HCT116 (cell line): Measurements from ENCODE around the gene TREM1. TPM values are rescaled to one million over a fixed set of nuclear protein-coding genes. Genes with fewer than 3 reads are reported as not detected.

Experiments used
- ATAC-seq: fragments of 200-7000 bp; cut with Tn5 transposase; 2 replicates; pipeline ENCODE4 v1.9.1; 2020; ENCODE audit warnings: mild to moderate bottlenecking, moderate library complexity
- BruUV-seq: library from RNA; stranded (reverse); fragments of 400-500 nt; replicated peaks from 2 replicates; lab custom pipeline; 2021; lab: Mats Ljungman, UMichigan
- CTCF ChIA-PET: fragments of 300-600 bp; sonication (Branson Sonifier 250); formaldehyde crosslinking; loops from one replicate; lab custom pipeline; 2021; ENCODE audit warnings: antibody characterized with exemption; lab: Charles Lee
- POLR2A ChIA-PET: fragments of 300-600, 350-600 bp; sonication (Branson Sonifier 250); formaldehyde crosslinking; loops from one replicate; lab custom pipeline; 2021; ENCODE audit warnings: antibody characterized with exemption; lab: Charles Lee
- RAD21 ChIA-PET, 2 experiments: fragments of 300-600 bp; sonication (Branson Sonifier 250); formaldehyde crosslinking; loops; one replicate each; lab custom pipeline; 2023; ENCODE audit warnings: low total read pairs in 2 of 2; ENCODE audit not compliant: uncharacterized antibody in 2 of 2, unreplicated experiment in 2 of 2, low non-redundant PET in 1 of 2; lab: Charles Lee
- DNase-seq: peaks from one replicate; pipeline ENCODE4 v3.0.0-alpha.2; 2010; ENCODE audit warnings: low read depth, low spot score
- H2AFZ ChIP-seq: fragments of 200-600 bp; shearing (Covaris generic), sonication (generic); 2 replicates; pipeline ENCODE4 v1.6.1; 2017; ENCODE audit warnings: low read depth, mixed run types, mixed read lengths, antibody characterized with exemption, low read length; ENCODE audit not compliant: poor library complexity, severe bottlenecking
- H3K27ac ChIP-seq: 2 replicates; pipeline ENCODE4 v1.5.1; 2012; ENCODE audit warnings: low read depth, low read length
- H3K27me3 ChIP-seq: fragments of 200-600 bp; sonication (generic); 2 replicates; pipeline ENCODE4 v1.6.1; 2016; ENCODE audit warnings: mixed run types, low read length, mixed read lengths; ENCODE audit not compliant: insufficient read depth
- H3K36me3 ChIP-seq, 2 experiments: fragments of 200-500 bp in 1 of 2; fragments of 200-600 bp in 1 of 2; sonication (Bioruptor generic) in 1 of 2; sonication (generic) in 1 of 2; 2 replicates each; pipeline versions ENCODE4 v1.5.1 to v1.6.1; 2014 to 2016; ENCODE audit warnings: low read length in 2 of 2, inconsistent platforms in 1 of 2, mixed read lengths in 1 of 2, mixed run types in 1 of 2; ENCODE audit not compliant: insufficient read depth in 2 of 2, control insufficient read depth in 1 of 2
- H3K4me1 ChIP-seq, 2 experiments: fragments of 200-600 bp in 1 of 2; sonication (generic) in 1 of 2; 2 replicates each; pipeline versions ENCODE4 v1.5.1 to v1.6.1; 2012 to 2017; ENCODE audit warnings: low read length in 2 of 2, inconsistent platforms in 1 of 2, mild to moderate bottlenecking in 1 of 2, mixed read lengths in 1 of 2, mixed run types in 1 of 2, moderate library complexity in 1 of 2; ENCODE audit not compliant: insufficient read depth in 2 of 2, control insufficient read depth in 1 of 2
- H3K4me2 ChIP-seq: fragments of 200-600 bp; sonication (generic); 2 replicates; pipeline ENCODE4 v1.6.1; 2017; ENCODE audit warnings: mixed run types, low read length, mixed read lengths
- H3K4me3 ChIP-seq, 2 experiments: fragments of 200-600 bp in 1 of 2; sonication (generic) in 1 of 2; replicated peaks in 1 of 2; 2 replicates each; pipeline ENCODE4 v1.5.1; 2011 to 2016; ENCODE audit warnings: low read length in 2 of 2, control low read depth in 1 of 2, low read depth in 1 of 2, mild to moderate bottlenecking in 1 of 2, mixed read lengths in 1 of 2, mixed run types in 1 of 2
- H3K79me2 ChIP-seq: fragments of 200-600 bp; sonication (generic); 2 replicates; pipeline ENCODE4 v1.6.1; 2017; ENCODE audit warnings: mild to moderate bottlenecking, mixed run types, low read length, moderate library complexity, mixed read lengths; ENCODE audit not compliant: insufficient read depth
- H3K9ac ChIP-seq: fragments of 200-600 bp; sonication (generic); 2 replicates; pipeline ENCODE4 v1.6.1; 2016; ENCODE audit warnings: low read length, mixed read lengths
- H3K9me2 ChIP-seq: fragments of 200-600 bp; sonication (generic), shearing (Covaris generic); 2 replicates; pipeline ENCODE4 v1.6.1; 2017; ENCODE audit warnings: mixed run types, mild to moderate bottlenecking, moderate library complexity; ENCODE audit not compliant: insufficient read depth
- H3K9me3 ChIP-seq, 2 experiments: fragments of 200-500 bp in 1 of 2; fragments of 200-600 bp in 1 of 2; sonication (Bioruptor generic) in 1 of 2; sonication (generic) in 1 of 2; 2 replicates each; pipeline ENCODE4 v1.6.1; 2014 to 2017; ENCODE audit warnings: low read length in 2 of 2, mixed read lengths in 2 of 2, inconsistent platforms in 1 of 2, low read depth in 1 of 2, mild to moderate bottlenecking in 1 of 2, mixed run types in 1 of 2, moderate library complexity in 1 of 2; ENCODE audit not compliant: control insufficient read depth in 1 of 2, insufficient read depth in 1 of 2
- H4K20me1 ChIP-seq: fragments of 200-600 bp; sonication (generic), shearing (Covaris generic); 2 replicates; pipeline ENCODE4 v1.6.1; 2017; ENCODE audit warnings: mixed run types, mild to moderate bottlenecking, moderate library complexity; ENCODE audit not compliant: insufficient read depth
- ATF3 ChIP-seq: IDR thresholded peaks from 2 replicates; pipeline ENCODE4 v1.6.1; 2012
- CBX3 ChIP-seq: IDR thresholded peaks from 2 replicates; pipeline ENCODE4 v1.6.1; 2012; ENCODE audit warnings: low read depth
- CTCF ChIP-seq, 3 experiments: fragments of 200-600 bp in 1 of 3; sonication (generic) in 1 of 3; IDR thresholded peaks in 2 of 3; conservative IDR thresholded peaks in 1 of 3; 2 replicates each; pipeline ENCODE4 v1.5.1; 2012 to 2017; ENCODE audit warnings: low read depth in 2 of 3, low read length in 2 of 3, antibody characterized with exemption in 1 of 3, borderline replicate concordance in 1 of 3, control low read depth in 1 of 3, mild to moderate bottlenecking in 1 of 3, mixed read lengths in 1 of 3, mixed run types in 1 of 3, moderate library complexity in 1 of 3; ENCODE audit not compliant: insufficient read depth in 1 of 3
- EGR1 ChIP-seq: IDR thresholded peaks from 2 replicates; pipeline ENCODE4 v1.6.1; 2012; ENCODE audit warnings: low read depth
- ELF1 ChIP-seq: IDR thresholded peaks from 2 replicates; pipeline ENCODE4 v1.6.1; 2012; ENCODE audit warnings: low read depth, borderline replicate concordance
- EZH2 ChIP-seq: fragments of 200-600 bp; sonication (generic); IDR thresholded peaks from 2 replicates; pipeline ENCODE4 v1.6.1; 2017; ENCODE audit warnings: antibody characterized with exemption, mixed run types
- EZH2phosphoT487 ChIP-seq: fragments of 200-600 bp; IDR thresholded peaks from 2 replicates; pipeline ENCODE4 v1.6.1; 2018; ENCODE audit warnings: antibody characterized with exemption, borderline replicate concordance
- FOSL1 ChIP-seq: IDR thresholded peaks from 2 replicates; pipeline ENCODE4 v1.6.1; 2012; ENCODE audit warnings: low read depth
- POLR2A ChIP-seq: IDR thresholded peaks from 2 replicates; pipeline ENCODE4 v1.7.0; 2011; ENCODE audit warnings: borderline replicate concordance; ENCODE audit not compliant: insufficient read depth, insufficient read length; ENCODE audit errors: extremely low read depth
- POLR2AphosphoS5 ChIP-seq: IDR thresholded peaks from 2 replicates; pipeline ENCODE4 v1.6.1; 2011; ENCODE audit warnings: mild to moderate bottlenecking, low read depth, low read length, moderate library complexity
- RAD21 ChIP-seq: IDR thresholded peaks from 2 replicates; pipeline ENCODE4 v1.6.1; 2012; ENCODE audit warnings: low read depth, mild to moderate bottlenecking
- REST ChIP-seq: IDR thresholded peaks from 2 replicates; pipeline ENCODE4 v1.6.1; 2012; ENCODE audit warnings: low read depth
- SIN3A ChIP-seq: IDR thresholded peaks from 2 replicates; pipeline ENCODE4 v1.6.1; 2012; ENCODE audit warnings: low read depth
- SP1 ChIP-seq: IDR thresholded peaks from 2 replicates; pipeline ENCODE4 v1.6.1; 2012; ENCODE audit warnings: low read depth
- YY1 ChIP-seq: IDR thresholded peaks from 2 replicates; pipeline ENCODE4 v1.6.1; 2011; ENCODE audit warnings: low read length, low read depth, moderate library complexity, mild to moderate bottlenecking; ENCODE audit not compliant: insufficient replicate concordance; ENCODE audit errors: extremely low read depth
- ZNF274 ChIP-seq: fragments of 200-500 bp; sonication (Bioruptor generic); IDR thresholded peaks from 2 replicates; pipeline ENCODE4 v1.6.1; 2014; ENCODE audit warnings: mild to moderate bottlenecking, low read depth, low read length, inconsistent platforms
- intact Hi-C: fragments of 100-400 bp; cut with micrococcal nuclease; formaldehyde crosslinking; loops from 2 replicates; pipeline ENCODE4 v1.10.0; 2022
- total RNA-seq: library from RNA; stranded (reverse); gene quantifications from one replicate; pipeline ENCODE4 v1.2.1, GENCODE V29; 2021; ENCODE audit not compliant: unreplicated experiment

The TREM1 gene
- total RNA-seq, 1 experiment from 2014 or later: 0.22 TPM

GRCh38 chr6:41332842-41333736, 46.6 kb upstream of the TREM1 start (continued):
- TF ChIP-seq CTCF (IDR thresholded peaks at IDR 0.05 in 2 of 3, conservative IDR thresholded peaks at IDR 0.05 in 1 of 3; ENCODE audit: borderline replicate concordance in 1 of 3, insufficient read depth in 1 of 3, low read depth in 2 of 3, low read length in 2 of 3) (no peak), EZH2phosphoT487 (no peak), SP1 (no peak), EZH2 (no peak), YY1 (no peak)

GRCh38 chr6:41332241-41332640, 45.8 kb upstream of the TREM1 start:
- Histone ChIP-seq H2AFZ (no peak overlapping the region), H3K36me3 (no peaks in the 10 kb centered on the region), H3K27ac (no peak overlapping the region), H3K4me1 (no peaks in the 10 kb centered on the region), H3K4me3 (no peak overlapping the region), H3K9ac (no peak overlapping the region), H3K27me3 (peaks cover 23% of the 10 kb centered on the region), H3K4me2 (no peak overlapping the region), H3K9me3 (no peaks in the 10 kb centered on the region), H3K79me2 (no peaks in the 10 kb centered on the region), H4K20me1 (no peaks in the 10 kb centered on the region), H3K9me2 (no peaks in the 10 kb centered on the region)
- DNase-seq (no peak), ATAC-seq (no peak)
- BruUV-seq: no TSS peak
- RAD21 ChIA-PET: no interaction called here
- CTCF ChIA-PET: no interaction called here
- POLR2A ChIA-PET: no interaction called here
- intact Hi-C loops: no loop called here
- TF ChIP-seq SIN3A: no peak
- no peak for TF ChIP-seq POLR2AphosphoS5
- no peak for TF ChIP-seq RAD21
- no peak for TF ChIP-seq FOSL1
- no peak for TF ChIP-seq SP1
- no peak for TF ChIP-seq CTCF (IDR thresholded peaks at IDR 0.05 in 2 of 3, conservative IDR thresholded peaks at IDR 0.05 in 1 of 3; ENCODE audit: borderline replicate concordance in 1 of 3, insufficient read depth in 1 of 3, low read depth in 2 of 3, low read length in 2 of 3)
- no peak for TF ChIP-seq REST
- no peak for TF ChIP-seq POLR2A
- TF ChIP-seq EGR1: no peak
- no peak for TF ChIP-seq ELF1
- no peak for TF ChIP-seq ATF3
- no peak for TF ChIP-seq EZH2phosphoT487
- TF ChIP-seq EZH2: no peak
- TF ChIP-seq CBX3: no peak
- TF ChIP-seq ZNF274: no peak
